PC-3 (cell line): ENCODE measurements around the gene TUBA4A. TPM values are rescaled to one million over a fixed set of nuclear protein-coding genes. Genes with fewer than 3 reads are reported as not detected.
A peak's percentile ranks its signal among the peaks of the same experiment; 100 is the strongest.

Source experiments
- ATAC-seq: fragments of 200-7000 bp; cut with Tn5 transposase; 2 replicates; pipeline ENCODE4 v1.9.1; 2020; ENCODE audit warnings: mild to moderate bottlenecking, moderate library complexity
- BruUV-seq: library from RNA; stranded (reverse); fragments of 400-500 nt; replicated peaks from 2 replicates; lab custom pipeline; 2021; lab: Mats Ljungman, UMichigan
- CTCF ChIA-PET: fragments of 300-600 bp; sonication (Branson Sonifier 250); formaldehyde crosslinking; loops from one replicate; lab custom pipeline; 2022; ENCODE audit warnings: antibody characterized with exemption; lab: Charles Lee
- POLR2A ChIA-PET: fragments of 300-600 bp; sonication (Branson Sonifier 250); formaldehyde crosslinking; loops from one replicate; lab custom pipeline; 2022; ENCODE audit warnings: antibody characterized with exemption; ENCODE audit not compliant: unreplicated experiment; lab: Charles Lee
- DNase-seq: peaks from one replicate; pipeline ENCODE4 v3.0.0-alpha.2; 2015
- H2AFZ ChIP-seq: fragments of 300-600 bp; sonication (generic); 2 replicates; pipeline ENCODE4 v1.6.0; 2016; ENCODE audit warnings: antibody characterized with exemption, low read length
- H3F3A ChIP-seq: fragments of 300-600 bp; sonication (generic); one replicate; pipeline ENCODE4 v1.6.0; 2017; ENCODE audit warnings: antibody characterized with exemption, low read length, control low read depth, mild to moderate bottlenecking; ENCODE audit not compliant: unreplicated experiment
- H3K27ac ChIP-seq: fragments of 300-600 bp; sonication (generic); 2 replicates; pipeline ENCODE4 v1.5.1; 2016; ENCODE audit warnings: mild to moderate bottlenecking, low read length
- H3K27me3 ChIP-seq: fragments of 300-600 bp; sonication (generic); 2 replicates; pipeline ENCODE4 v1.6.1; 2016; ENCODE audit warnings: low read length, mixed read lengths
- H3K36me3 ChIP-seq: fragments of 300-600 bp; sonication (generic); 2 replicates; pipeline ENCODE4 v1.6.1; 2016; ENCODE audit warnings: low read depth, mixed run types, low read length, mixed read lengths
- H3K4me1 ChIP-seq: fragments of 300-600 bp; sonication (generic); 2 replicates; pipeline ENCODE4 v1.5.1; 2016; ENCODE audit warnings: low read length; ENCODE audit not compliant: insufficient read depth
- H3K4me2 ChIP-seq: fragments of 300-600 bp; sonication (generic); 2 replicates; pipeline ENCODE4 v1.6.0; 2016; ENCODE audit warnings: low read length
- H3K4me3 ChIP-seq: fragments of 300-600 bp; sonication (generic); 2 replicates; pipeline ENCODE4 v1.5.1; 2016; ENCODE audit warnings: mild to moderate bottlenecking, low read length, mixed read lengths
- H3K79me2 ChIP-seq: fragments of 300-600 bp; sonication (generic); 2 replicates; pipeline ENCODE4 v1.6.1; 2017; ENCODE audit warnings: low read length, mixed read lengths
- H3K9ac ChIP-seq: fragments of 300-600 bp; sonication (generic); 2 replicates; pipeline ENCODE4 v1.6.0; 2016; ENCODE audit warnings: mild to moderate bottlenecking, low read length
- H3K9me2 ChIP-seq: fragments of 300-600 bp; sonication (generic); replicated peaks from 2 replicates; pipeline ENCODE4 v1.6.1; 2016; ENCODE audit warnings: mixed run types, low read length, mixed read lengths
- H3K9me3 ChIP-seq: fragments of 300-600 bp; sonication (generic); 2 replicates; pipeline ENCODE4 v1.6.1; 2016; ENCODE audit warnings: low read length, mixed read lengths
- H4K20me1 ChIP-seq: fragments of 300-600 bp; sonication (generic); 2 replicates; pipeline ENCODE4 v1.6.1; 2016; ENCODE audit warnings: low read length, mixed read lengths
- EZH2 ChIP-seq: fragments of 300-600 bp; sonication (generic); IDR thresholded peaks from one replicate; pipeline ENCODE4 v1.6.1; 2017; ENCODE audit warnings: antibody characterized with exemption, mild to moderate bottlenecking, low read length; ENCODE audit not compliant: unreplicated experiment
- EZH2phosphoT487 ChIP-seq: fragments of 300-600 bp; sonication (generic); IDR thresholded peaks from 2 replicates; pipeline ENCODE4 v1.6.1; 2018; ENCODE audit warnings: mild to moderate bottlenecking, antibody characterized with exemption, low read length, borderline replicate concordance
- intact Hi-C: fragments of 100-400 bp; cut with micrococcal nuclease; formaldehyde crosslinking; loops from 2 replicates; pipeline ENCODE4 v1.9.0; 2023
- total RNA-seq: library from RNA; depleted of rRNA; stranded (reverse); fragments of >200 nt; gene quantifications from 2 replicates; pipeline ENCODE4 v1.2.3, GENCODE V29; 2014
- TF ChIP-seq, protein P1 (sequence below): fragments of 300-600 bp; sonication (generic); conservative IDR thresholded peaks from 2 replicates; pipeline ENCODE4 v1.5.1; 2017; ENCODE audit warnings: antibody characterized with exemption, low read depth, mild to moderate bottlenecking, low read length

TUBA4A gene
- total RNA-seq, 1 experiment from 2014 or later: 75.4 TPM

DNA sequence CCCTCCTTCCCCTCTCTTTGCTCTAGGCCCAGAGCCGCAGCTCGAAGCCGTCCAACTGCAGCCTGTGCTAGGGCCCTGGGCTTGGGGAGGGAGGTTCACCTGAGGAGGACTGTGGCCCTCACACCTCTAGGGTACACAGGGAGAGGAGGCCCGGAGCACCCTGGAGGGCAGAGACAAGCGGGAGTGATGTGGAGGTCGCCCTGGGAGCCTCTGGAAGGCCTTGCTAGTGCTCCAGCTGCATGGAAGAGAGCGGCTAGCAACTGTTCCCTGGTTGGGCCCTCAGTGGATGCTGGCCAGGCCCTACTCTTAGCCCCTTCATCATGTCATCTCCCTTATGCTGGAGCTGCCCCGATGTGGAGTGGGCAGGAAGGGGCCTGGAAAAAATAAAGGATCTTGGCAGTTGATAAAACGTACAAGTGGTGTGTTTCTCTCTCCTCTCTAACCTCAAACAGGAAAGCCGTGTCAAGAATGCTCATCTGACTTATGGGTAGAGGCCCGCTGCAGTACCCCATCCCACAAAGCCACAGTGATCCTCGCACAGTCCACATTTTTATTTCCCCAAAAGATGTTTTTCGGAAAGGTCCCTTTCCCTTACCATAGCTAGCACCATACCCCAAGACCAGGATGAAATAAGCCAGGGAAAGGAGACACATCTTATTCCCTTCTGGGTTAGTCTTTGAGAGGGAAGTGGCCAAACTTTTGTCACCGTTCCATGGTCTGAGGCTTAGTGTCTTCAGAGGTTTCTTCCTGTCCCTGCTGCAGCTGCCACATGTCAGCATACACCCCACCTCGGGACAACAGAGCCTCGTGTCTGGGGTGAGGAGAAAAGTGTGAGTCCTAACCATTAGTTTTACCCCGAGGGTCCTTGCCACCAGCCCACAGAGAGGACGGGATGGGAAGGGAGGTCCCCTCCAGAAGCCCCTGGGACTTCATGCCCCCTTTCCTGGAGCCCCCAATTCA lies 44.2 kb downstream of the TUBA4A start:
- no peak overlapping the region for H3K4me3 ChIP-seq
- peaks cover 4% of the 10 kb centered on the region for H3K36me3 ChIP-seq
- no TSS peak for BruUV-seq
- intact Hi-C loops: no loop called here
- ChIA-PET CTCF (no interaction called here), POLR2A (no interaction called here)
- ATAC-seq (no peak), DNase-seq (no peak)
- H3K79me2 ChIP-seq: peaks cover 5% of the 10 kb centered on the region; the same call in 1 of the 2 replicates
- H3K9me3 ChIP-seq: no peaks in the 10 kb centered on the region
- peaks cover 20% of the 10 kb centered on the region for H3K4me1 ChIP-seq
- H3K9me2 ChIP-seq: no peaks in the 10 kb centered on the region
- H3K27ac ChIP-seq: no peak overlapping the region
- no peaks in the 10 kb centered on the region for H4K20me1 ChIP-seq
- no peak overlapping the region for H2AFZ ChIP-seq
- no peak overlapping the region for H3K4me2 ChIP-seq
- no peaks in the 10 kb centered on the region for H3F3A ChIP-seq
- no peak overlapping the region for H3K9ac ChIP-seq
- H3K27me3 ChIP-seq: no peaks in the 10 kb centered on the region
- TF ChIP-seq EZH2 (no peak), EZH2phosphoT487 (no peak)
- TF ChIP-seq, protein P1, sequence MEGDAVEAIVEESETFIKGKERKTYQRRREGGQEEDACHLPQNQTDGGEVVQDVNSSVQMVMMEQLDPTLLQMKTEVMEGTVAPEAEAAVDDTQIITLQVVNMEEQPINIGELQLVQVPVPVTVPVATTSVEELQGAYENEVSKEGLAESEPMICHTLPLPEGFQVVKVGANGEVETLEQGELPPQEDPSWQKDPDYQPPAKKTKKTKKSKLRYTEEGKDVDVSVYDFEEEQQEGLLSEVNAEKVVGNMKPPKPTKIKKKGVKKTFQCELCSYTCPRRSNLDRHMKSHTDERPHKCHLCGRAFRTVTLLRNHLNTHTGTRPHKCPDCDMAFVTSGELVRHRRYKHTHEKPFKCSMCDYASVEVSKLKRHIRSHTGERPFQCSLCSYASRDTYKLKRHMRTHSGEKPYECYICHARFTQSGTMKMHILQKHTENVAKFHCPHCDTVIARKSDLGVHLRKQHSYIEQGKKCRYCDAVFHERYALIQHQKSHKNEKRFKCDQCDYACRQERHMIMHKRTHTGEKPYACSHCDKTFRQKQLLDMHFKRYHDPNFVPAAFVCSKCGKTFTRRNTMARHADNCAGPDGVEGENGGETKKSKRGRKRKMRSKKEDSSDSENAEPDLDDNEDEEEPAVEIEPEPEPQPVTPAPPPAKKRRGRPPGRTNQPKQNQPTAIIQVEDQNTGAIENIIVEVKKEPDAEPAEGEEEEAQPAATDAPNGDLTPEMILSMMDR: no peak

DNA sequence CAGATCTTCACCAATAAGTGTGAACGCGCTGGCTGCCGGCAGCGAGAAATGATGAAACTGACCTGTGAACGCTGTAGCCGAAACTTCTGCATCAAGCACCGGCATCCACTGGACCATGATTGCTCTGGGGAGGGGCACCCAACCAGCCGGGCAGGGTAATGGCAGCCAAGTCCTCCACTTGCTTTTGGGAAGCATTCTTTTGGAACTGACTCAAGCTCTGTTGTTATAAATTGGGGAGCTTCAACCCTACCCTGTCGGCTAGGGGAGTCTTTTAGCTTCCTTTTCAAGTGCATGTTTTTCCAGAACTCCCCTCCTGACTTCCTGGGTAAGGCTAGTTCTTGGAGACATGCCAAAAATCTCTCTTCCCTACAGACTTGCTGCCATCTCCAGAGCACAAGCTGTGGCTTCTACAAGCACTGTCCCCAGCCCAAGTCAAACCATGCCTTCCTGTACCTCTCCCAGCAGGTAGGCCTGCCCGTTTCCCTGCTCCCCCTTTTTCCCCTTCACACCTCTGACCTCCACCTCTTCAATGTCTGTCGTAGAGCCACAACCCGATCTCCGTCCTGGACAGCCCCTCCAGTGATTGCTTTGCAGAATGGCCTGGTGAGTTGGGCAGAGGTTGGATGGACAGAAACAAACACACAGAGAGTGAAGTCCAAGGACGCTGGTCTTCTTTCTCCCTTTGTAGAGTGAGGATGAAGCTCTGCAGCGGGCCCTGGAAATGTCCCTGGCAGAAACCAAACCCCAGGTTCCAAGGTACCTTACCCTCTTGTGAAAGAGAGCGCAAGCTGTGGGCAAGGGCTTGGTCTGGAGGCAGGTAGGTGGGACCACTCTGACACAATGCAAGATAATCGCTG lies 45.6 kb downstream of the TUBA4A start:
- POLR2A ChIA-PET: interaction anchor here (0.6 kb wide), 1 partner anchor 50 kb away, joined by 4 read pairs; no protein-coding TSS in a partner anchor
- BruUV-seq: no TSS peak

More for the DNA sequence above, 45.6 kb downstream of the TUBA4A start:
- TF ChIP-seq EZH2phosphoT487: no peak
- TF ChIP-seq, protein P1: no peak
- TF ChIP-seq EZH2: no peak
- Histone ChIP-seq H3K4me1 (peaks cover 20% of the 10 kb centered on the region), H3K27me3 (no peaks in the 10 kb centered on the region), H3K9ac (no peak overlapping the region), H3K4me2 (peak overlapping the region; percentile 96), H3K27ac (no peak overlapping the region), H4K20me1 (no peaks in the 10 kb centered on the region), H2AFZ (peak overlapping the region; percentile 61), H3K9me3 (no peaks in the 10 kb centered on the region), H3F3A (no peaks in the 10 kb centered on the region), H3K9me2 (no peaks in the 10 kb centered on the region), H3K4me3 (peak overlapping the region; percentile 66), H3K79me2 (peaks cover 5% of the 10 kb centered on the region; the same call in 1 of the 2 replicates), H3K36me3 (peaks cover 2% of the 10 kb centered on the region; the same call in 1 of the 2 replicates)
- CTCF ChIA-PET: interaction anchor here (0.7 kb wide), 1 partner anchor 522 kb away, joined by 4 read pairs; no protein-coding TSS in a partner anchor
- intact Hi-C loops: loop anchor here (1.0 kb wide), 2 partner anchors 9 to 48 kb away; partner anchors contain the start of gene NHEJ1
- ATAC-seq: no peak; the same call in 1 of the 2 replicates
- peak; percentile 38 for DNase-seq
